22Rv1 (cell line): ENCODE data around the gene GTF2IRD2.
"Not testable (repeated sequence)": the region's sequence is repeated elsewhere in the genome, so short reads cannot be mapped to it uniquely, and the experiment has no call there.

Experiments used
- ZFX ChIP-seq: fragments of 450-650 bp; IDR thresholded peaks from 2 replicates; pipeline ENCODE4 v1.6.1; 2017; ENCODE audit warnings: antibody characterized with exemption, borderline replicate concordance
- TF ChIP-seq, protein P1 (sequence below): fragments of 450-650 bp; IDR thresholded peaks from 2 replicates; pipeline ENCODE4 v1.5.1; 2017; ENCODE audit warnings: mild to moderate bottlenecking

DNA sequence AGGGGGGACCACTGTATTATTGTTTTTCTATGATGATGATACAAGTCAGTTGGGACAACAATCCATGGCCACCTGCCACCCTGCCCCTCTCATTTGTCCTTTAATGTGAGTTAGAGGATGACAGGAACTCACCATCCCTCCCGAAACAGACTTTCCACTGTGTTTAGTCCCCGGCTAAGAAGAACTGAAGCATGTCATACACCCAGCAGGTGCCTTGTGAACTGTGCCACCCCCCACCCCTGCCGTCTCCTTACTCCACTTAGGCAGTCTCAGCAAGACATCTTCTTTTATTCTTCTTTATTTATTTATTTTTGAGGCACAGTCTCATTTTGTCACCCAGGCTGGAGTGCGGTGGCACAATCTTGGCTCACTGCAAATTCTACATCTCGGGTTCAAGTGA, 30.1 kb downstream of the GTF2IRD2 start:
- TF ChIP-seq, protein P1, sequence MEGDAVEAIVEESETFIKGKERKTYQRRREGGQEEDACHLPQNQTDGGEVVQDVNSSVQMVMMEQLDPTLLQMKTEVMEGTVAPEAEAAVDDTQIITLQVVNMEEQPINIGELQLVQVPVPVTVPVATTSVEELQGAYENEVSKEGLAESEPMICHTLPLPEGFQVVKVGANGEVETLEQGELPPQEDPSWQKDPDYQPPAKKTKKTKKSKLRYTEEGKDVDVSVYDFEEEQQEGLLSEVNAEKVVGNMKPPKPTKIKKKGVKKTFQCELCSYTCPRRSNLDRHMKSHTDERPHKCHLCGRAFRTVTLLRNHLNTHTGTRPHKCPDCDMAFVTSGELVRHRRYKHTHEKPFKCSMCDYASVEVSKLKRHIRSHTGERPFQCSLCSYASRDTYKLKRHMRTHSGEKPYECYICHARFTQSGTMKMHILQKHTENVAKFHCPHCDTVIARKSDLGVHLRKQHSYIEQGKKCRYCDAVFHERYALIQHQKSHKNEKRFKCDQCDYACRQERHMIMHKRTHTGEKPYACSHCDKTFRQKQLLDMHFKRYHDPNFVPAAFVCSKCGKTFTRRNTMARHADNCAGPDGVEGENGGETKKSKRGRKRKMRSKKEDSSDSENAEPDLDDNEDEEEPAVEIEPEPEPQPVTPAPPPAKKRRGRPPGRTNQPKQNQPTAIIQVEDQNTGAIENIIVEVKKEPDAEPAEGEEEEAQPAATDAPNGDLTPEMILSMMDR: not testable (repeated sequence)
- TF ChIP-seq ZFX: not testable (repeated sequence)
